Right atrium auricular region (tissue), 2 donors: ENCODE data around the gene SRSF3. TPM values are rescaled to one million over a fixed set of nuclear protein-coding genes. Genes with fewer than 3 reads are reported as not detected.
"Not testable (repeated sequence)": the region's sequence is repeated elsewhere in the genome, so short reads cannot be mapped to it uniquely, and the experiment has no call there.

Experiments used
- DNase-seq: peaks from one replicate; pipeline ENCODE4 v3.0.0-alpha.2; 2019; ENCODE audit warnings: low spot score
- H3K27ac ChIP-seq, 2 donors: fragments of 200-600 bp; sonication (generic); 1 replicate in 1 of 2; 2 replicates in 1 of 2; pipeline ENCODE4 v1.5.1; 2016 to 2019
- H3K27me3 ChIP-seq, 2 donors: fragments of 200-600 bp; sonication (generic); one replicate each; pipeline versions ENCODE4 v1.5.1 to v1.6.0; 2017 to 2019
- H3K36me3 ChIP-seq: fragments of 200-600 bp; sonication (generic); one replicate; pipeline ENCODE4 v1.5.1; 2016
- H3K4me1 ChIP-seq, 2 donors: fragments of 200-600 bp; sonication (generic); one replicate each; pipeline versions ENCODE4 v1.5.1 to v1.6.0; 2017 to 2019
- H3K4me3 ChIP-seq, 2 donors: fragments of 200-600 bp; sonication (generic); 1 replicate in 1 of 2; 2 replicates in 1 of 2; pipeline ENCODE4 v1.5.1; 2017 to 2019; ENCODE audit warnings: mild to moderate bottlenecking in 1 of 2, moderate library complexity in 1 of 2
- H3K9me3 ChIP-seq, 2 donors: fragments of 200-600 bp; sonication (generic); one replicate each; pipeline ENCODE4 v1.5.1; 2019
- CTCF ChIP-seq, 2 donors: fragments of 200-600 bp; sonication (generic); IDR thresholded peaks; one replicate each; pipeline ENCODE4 v1.5.1; 2019; ENCODE audit warnings: antibody characterized with exemption in 2 of 2
- total RNA-seq, 2 donors: library from RNA; depleted of rRNA; stranded (reverse); fragments of >200 nt; gene quantifications; one replicate each; pipeline ENCODE4 v1.1.0, GENCODE V29; 2016

The SRSF3 gene
- total RNA-seq, 2 donors from 2014 or later, result 51.4 to 97.2 TPM

- Histone ChIP-seq H3K4me1 (peaks cover 0 to 14% of the 10 kb centered on the region in 2 donors), H3K27me3 (no peaks in the 10 kb centered on the region), H3K9me3 (no peaks in the 10 kb centered on the region), H3K36me3 (no peaks in the 10 kb centered on the region), H3K27ac (peak overlapping the region in 1 of 2 donors; percentile 57), H3K4me3 (no peak overlapping the region)
- no peak for TF ChIP-seq CTCF (IDR thresholded peaks at IDR 0.05)
- DNase-seq, result no peak
Measured at GRCh38 chr6:36578431-36578830, 15.7 kb upstream of the SRSF3 start.

- no peak for TF ChIP-seq CTCF (IDR thresholded peaks at IDR 0.05)
Measured at GRCh38 chr6:36580184-36580526, 14.0 kb upstream of the SRSF3 start.

GRCh38 chr6:36581716-36582115, 12.4 kb upstream of the SRSF3 start:
- no peak for DNase-seq
- Histone ChIP-seq H3K4me3 (no peak overlapping the region), H3K27me3 (no peaks in the 10 kb centered on the region), H3K9me3 (no peaks in the 10 kb centered on the region), H3K36me3 (no peaks in the 10 kb centered on the region), H3K4me1 (peaks cover 0 to 14% of the 10 kb centered on the region in 2 donors), H3K27ac (no peak overlapping the region)
- TF ChIP-seq CTCF (IDR thresholded peaks at IDR 0.05), result no peak

More at GRCh38 chr6:36580184-36580526, 14.0 kb upstream of the SRSF3 start:
- no peaks in the 10 kb centered on the region for H3K27me3 ChIP-seq
- no peak for DNase-seq
- H3K4me3 ChIP-seq, result no peak overlapping the region
- H3K27ac ChIP-seq, result peak overlapping the region; percentile 52 to 57
- H3K36me3 ChIP-seq, result no peaks in the 10 kb centered on the region
- H3K4me1 ChIP-seq, result peaks cover 0 to 14% of the 10 kb centered on the region in 2 donors
- no peaks in the 10 kb centered on the region for H3K9me3 ChIP-seq

- Histone ChIP-seq H3K9me3 (no peaks in the 10 kb centered on the region), H3K4me3 (no peak overlapping the region), H3K36me3 (no peaks in the 10 kb centered on the region), H3K27me3 (no peaks in the 10 kb centered on the region), H3K27ac (no peak overlapping the region), H3K4me1 (no peaks in the 10 kb centered on the region)
- no peak for DNase-seq
- no peak for TF ChIP-seq CTCF (IDR thresholded peaks at IDR 0.05)
Measured at GRCh38 chr6:36586606-36587005, 7.6 kb upstream of the SRSF3 start.

GRCh38 chr6:36589025-36589400, 5.1 kb upstream of the SRSF3 start:
- not testable (repeated sequence) for H3K4me1 ChIP-seq, H3K27ac ChIP-seq, H3K36me3 ChIP-seq, DNase-seq, H3K9me3 ChIP-seq, H3K27me3 ChIP-seq, H3K4me3 ChIP-seq

GRCh38 chr6:36590237-36590636, 3.9 kb upstream of the SRSF3 start:
- H3K9me3 ChIP-seq, result no peaks in the 10 kb centered on the region
- H3K36me3 ChIP-seq, result no peaks in the 10 kb centered on the region
- no peak overlapping the region for H3K27ac ChIP-seq
- H3K4me3 ChIP-seq, result no peak overlapping the region
- no peak for DNase-seq
- TF ChIP-seq CTCF (IDR thresholded peaks at IDR 0.05), result no peak
- no peaks in the 10 kb centered on the region for H3K27me3 ChIP-seq
- H3K4me1 ChIP-seq, result peaks cover 2 to 5% of the 10 kb centered on the region in 2 donors
